Osteoblast (primary cell): Measurements from ENCODE around the gene OR6B1. TPM values are rescaled to one million over a fixed set of nuclear protein-coding genes. Genes with fewer than 3 reads are reported as not detected.
"Not testable (repeated sequence)": the region's sequence is repeated elsewhere in the genome, so short reads cannot be mapped to it uniquely, and the experiment has no call there.

Experiments used
- DNase-seq: peaks from one replicate; pipeline ENCODE4 v3.0.0; 2011; ENCODE audit warnings: low spot score, mixed read lengths; ENCODE audit not compliant: insufficient read length; ENCODE audit errors: missing footprints
- H2AFZ ChIP-seq: 2 replicates; pipeline ENCODE4 v1.6.0; 2011; ENCODE audit warnings: mild to moderate bottlenecking, low read length
- H3K27ac ChIP-seq: 2 replicates; pipeline ENCODE4 v1.5.1; 2011; ENCODE audit warnings: mild to moderate bottlenecking, low read depth, low read length, moderate library complexity
- H3K27me3 ChIP-seq: 2 replicates; pipeline ENCODE4 v1.6.0; 2012; ENCODE audit warnings: mild to moderate bottlenecking, control low read depth, inconsistent platforms, low read length, moderate library complexity; ENCODE audit not compliant: insufficient read depth
- H3K36me3 ChIP-seq: 2 replicates; pipeline ENCODE4 v1.5.1; 2011; ENCODE audit warnings: mild to moderate bottlenecking, low read length, control low read depth, moderate library complexity; ENCODE audit not compliant: insufficient read depth
- H3K4me1 ChIP-seq: 2 replicates; pipeline ENCODE4 v1.5.1; 2011; ENCODE audit warnings: mild to moderate bottlenecking, low read length, control low read depth, moderate library complexity; ENCODE audit not compliant: insufficient read depth
- H3K4me2 ChIP-seq: 2 replicates; pipeline ENCODE4 v1.6.0; 2011; ENCODE audit warnings: mild to moderate bottlenecking, low read length; ENCODE audit not compliant: insufficient read depth
- H3K4me3 ChIP-seq: fragments of 200-600 bp; sonication (generic); 3 replicates; pipeline ENCODE4 v1.5.1; 2012; ENCODE audit warnings: mild to moderate bottlenecking, low read length, inconsistent platforms; ENCODE audit not compliant: insufficient read depth
- H3K79me2 ChIP-seq: 2 replicates; pipeline ENCODE4 v1.6.0; 2012; ENCODE audit warnings: mild to moderate bottlenecking, low read length, control low read depth, inconsistent platforms; ENCODE audit not compliant: insufficient read depth
- H3K9me3 ChIP-seq: 2 replicates; pipeline ENCODE4 v1.5.1; 2011; ENCODE audit warnings: low read depth, low read length, control low read depth
- H4K20me1 ChIP-seq: 2 replicates; pipeline ENCODE4 v1.6.0; 2012; ENCODE audit warnings: mild to moderate bottlenecking, low read length, control low read depth; ENCODE audit not compliant: insufficient read depth
- CTCF ChIP-seq: IDR thresholded peaks from 2 replicates; pipeline ENCODE4 v1.5.1; 2011; ENCODE audit warnings: mild to moderate bottlenecking, low read depth, low read length, moderate library complexity; ENCODE audit errors: extremely low read depth
- total RNA-seq: library from RNA; depleted of rRNA; stranded (reverse); fragments of >200 nt; gene quantifications from 2 replicates; pipeline ENCODE4 v1.2.3, GENCODE V29; 2012

Gene OR6B1
- total RNA-seq, 1 donor = not detected

- Histone ChIP-seq H3K4me1 (no peaks in the 10 kb centered on the region), H3K27me3 (no peaks in the 10 kb centered on the region), H4K20me1 (no peaks in the 10 kb centered on the region), H3K4me2 (no peak overlapping the region), H3K27ac (no peak overlapping the region), H3K36me3 (no peaks in the 10 kb centered on the region), H3K4me3 (no peak overlapping the region), H2AFZ (no peak overlapping the region), H3K9me3 (no peaks in the 10 kb centered on the region), H3K79me2 (no peaks in the 10 kb centered on the region)
- DNase-seq = no peak
- no peak for TF ChIP-seq CTCF
Observed at GRCh38 chr7:144049491-144049890, 49.4 kb downstream of the OR6B1 start.

- no peak overlapping the region for H3K4me3 ChIP-seq
- DNase-seq = no peak
- no peak overlapping the region for H3K27ac ChIP-seq
- no peaks in the 10 kb centered on the region for H3K79me2 ChIP-seq
- H3K9me3 ChIP-seq = no peaks in the 10 kb centered on the region
- no peaks in the 10 kb centered on the region for H3K36me3 ChIP-seq
- H4K20me1 ChIP-seq = no peaks in the 10 kb centered on the region
- no peaks in the 10 kb centered on the region for H3K4me1 ChIP-seq
- no peak for TF ChIP-seq CTCF
- H3K4me2 ChIP-seq = no peak overlapping the region
- H3K27me3 ChIP-seq = no peaks in the 10 kb centered on the region
- H2AFZ ChIP-seq = no peak overlapping the region
Observed at GRCh38 chr7:144050093-144050492, 50.0 kb downstream of the OR6B1 start.

- H4K20me1 ChIP-seq, DNase-seq, H3K4me1 ChIP-seq, H3K79me2 ChIP-seq, H3K36me3 ChIP-seq, H2AFZ ChIP-seq, H3K9me3 ChIP-seq, H3K4me3 ChIP-seq, H3K4me2 ChIP-seq, H3K27ac ChIP-seq, H3K27me3 ChIP-seq: not testable (repeated sequence)
Observed at GRCh38 chr7:144050884-144051283, 50.8 kb downstream of the OR6B1 start.

GRCh38 chr7:144057954-144058353 is 57.8 kb downstream of the OR6B1 start:
- Histone ChIP-seq H3K9me3 (no peaks in the 10 kb centered on the region), H3K36me3 (no peaks in the 10 kb centered on the region), H3K4me2 (no peak overlapping the region), H3K27me3 (no peaks in the 10 kb centered on the region), H3K27ac (no peak overlapping the region), H3K4me3 (no peak overlapping the region), H3K4me1 (no peaks in the 10 kb centered on the region), H4K20me1 (no peaks in the 10 kb centered on the region), H2AFZ (no peak overlapping the region), H3K79me2 (no peaks in the 10 kb centered on the region)
- TF ChIP-seq CTCF = no peak
- DNase-seq = peak; percentile 48

Other genes starting within 250 kb of the OR6B1 start
- gene CTAGE6, start 242.6 kb upstream of the OR6B1 start, total RNA-seq = 0.29 and 0.36 TPM in 2 replicates
- gene TCAF1, start 98.1 kb upstream of the OR6B1 start, total RNA-seq = 57.2 and 77.1 TPM in 2 replicates
- gene OR2F2, start 65.1 kb upstream of the OR6B1 start, total RNA-seq = not detected in 2 replicates
- 0.72 TPM in 1 of 2 replicates, not detected in the other for gene OR2F1, start 45.5 kb upstream of the OR6B1 start, total RNA-seq
- not detected in 2 replicates for gene OR2A5, start 48.6 kb downstream of the OR6B1 start, total RNA-seq
- gene OR2A25, start 69.5 kb downstream of the OR6B1 start, total RNA-seq = not detected in 2 replicates
- not detected in 2 replicates for gene OR2A12, start 86.0 kb downstream of the OR6B1 start, total RNA-seq
- not detected in 2 replicates for gene OR2A2, start 109.3 kb downstream of the OR6B1 start, total RNA-seq
- not detected in 2 replicates for gene OR2A14, start 122.9 kb downstream of the OR6B1 start, total RNA-seq
- 0.36 and 2.4 TPM in 2 replicates for gene CTAGE4, start 183.1 kb downstream of the OR6B1 start, total RNA-seq
- gene ARHGEF35, start 195.5 kb downstream of the OR6B1 start, total RNA-seq = 2.4 and 3.6 TPM in 2 replicates
- under 0.01 TPM in 1 of 2 replicates, not detected in the other for gene OR2A42, start 239.3 kb downstream of the OR6B1 start, total RNA-seq